Activated T-helper 17 cell treated with anti-CD3 and anti-CD28 coated beads, Interleukin-2, amount 50 U/mL, for 72 hours (primary cell): Measurements from ENCODE around the gene TIMMDC1. TPM values are rescaled to one million over a fixed set of nuclear protein-coding genes. Genes with fewer than 3 reads are reported as not detected.
A peak's percentile ranks its signal among the peaks of the same experiment; 100 is the strongest.
"Not testable (repeated sequence)": the region's sequence is repeated elsewhere in the genome, so short reads cannot be mapped to it uniquely, and the experiment has no call there.

Source experiments
- ATAC-seq: fragments of 150-1000 bp; cut with Tn5 transposase; replicated peaks from 2 replicates; pipeline ENCODE4 v1.10.0; 2021; ENCODE audit warnings: mild to moderate bottlenecking, moderate library complexity
- H3K27ac Mint-ChIP-seq: one replicate; pipeline ENCODE4 v1.8.0; 2022; ENCODE audit warnings: mixed read lengths
- H3K27me3 Mint-ChIP-seq: one replicate; pipeline ENCODE4 v1.8.0; 2022; ENCODE audit warnings: mixed read lengths
- H3K36me3 Mint-ChIP-seq: one replicate; pipeline ENCODE4 v1.8.0; 2022; ENCODE audit warnings: low read depth, mild to moderate bottlenecking, mixed read lengths
- H3K4me1 Mint-ChIP-seq: one replicate; pipeline ENCODE4 v1.8.0; 2022; ENCODE audit warnings: mixed read lengths
- H3K4me3 Mint-ChIP-seq: one replicate; pipeline ENCODE4 v1.8.0; 2022; ENCODE audit warnings: mild to moderate bottlenecking, mixed read lengths
- H3K9me3 Mint-ChIP-seq: one replicate; pipeline ENCODE4 v1.8.0; 2022; ENCODE audit warnings: mixed read lengths
- total RNA-seq, 2 donors: library from RNA; stranded (reverse); gene quantifications; one replicate each; pipeline ENCODE4 v1.2.3, GENCODE V29; 2022

TIMMDC1 gene
- total RNA-seq, 2 donors from 2014 or later: 55.6 to 89.7 TPM

DNA sequence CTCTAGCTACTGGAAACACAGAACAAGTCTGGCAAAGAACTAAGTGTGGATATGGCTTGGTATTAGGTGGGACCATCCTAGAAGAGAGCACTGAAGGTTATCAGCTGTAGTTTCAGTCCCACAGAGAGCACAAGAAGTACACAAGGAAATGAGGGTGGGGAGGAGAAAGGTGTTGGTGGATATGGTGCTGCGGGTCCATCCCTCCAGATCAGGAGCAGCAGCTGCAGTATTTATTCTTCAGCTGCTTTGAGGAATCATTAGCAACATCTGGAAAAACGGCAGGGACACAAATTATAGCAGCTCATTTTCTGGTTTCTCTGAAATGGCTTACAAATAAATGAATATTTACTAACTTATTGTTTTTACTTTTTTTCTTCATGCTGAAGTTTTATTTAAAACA is 32.1 kb downstream of the TIMMDC1 start:
- ATAC-seq: no peak
- peaks cover 78% of the 10 kb centered on the region for H3K36me3 Mint-ChIP-seq
- no peaks in the 10 kb centered on the region for H3K27me3 Mint-ChIP-seq
- no peaks in the 10 kb centered on the region for H3K9me3 Mint-ChIP-seq
- H3K4me1 Mint-ChIP-seq: peaks cover 4% of the 10 kb centered on the region
- peak overlapping the region; percentile 68 for H3K27ac Mint-ChIP-seq
- no peak overlapping the region for H3K4me3 Mint-ChIP-seq

GRCh38 chr3:119531151-119531550 is 32.8 kb downstream of the TIMMDC1 start:
- H3K9me3 Mint-ChIP-seq: no peaks in the 10 kb centered on the region
- no peak for ATAC-seq
- H3K27ac Mint-ChIP-seq: no peak overlapping the region
- H3K4me1 Mint-ChIP-seq: peaks cover 4% of the 10 kb centered on the region
- H3K27me3 Mint-ChIP-seq: no peaks in the 10 kb centered on the region
- H3K4me3 Mint-ChIP-seq: no peak overlapping the region
- H3K36me3 Mint-ChIP-seq: peaks cover 74% of the 10 kb centered on the region

GRCh38 chr3:119534296-119534695 is 35.9 kb downstream of the TIMMDC1 start:
- Mint-ChIP-seq H3K4me3 (no peak overlapping the region), H3K27ac (no peak overlapping the region), H3K4me1 (peaks cover 4% of the 10 kb centered on the region), H3K36me3 (peaks cover 70% of the 10 kb centered on the region), H3K9me3 (no peaks in the 10 kb centered on the region), H3K27me3 (no peaks in the 10 kb centered on the region)
- ATAC-seq: no peak

- no peaks in the 10 kb centered on the region for H3K27me3 Mint-ChIP-seq
- H3K36me3 Mint-ChIP-seq: peaks cover 54% of the 10 kb centered on the region
- no peak overlapping the region for H3K27ac Mint-ChIP-seq
These were observed 38.4 kb downstream of the TIMMDC1 start for GRCh38 chr3:119536757-119537156.

GRCh38 chr3:119538772-119539171 is 40.4 kb downstream of the TIMMDC1 start:
- no peaks in the 10 kb centered on the region for H3K27me3 Mint-ChIP-seq
- no peak for ATAC-seq
- H3K27ac Mint-ChIP-seq: no peak overlapping the region
- peaks cover 8% of the 10 kb centered on the region for H3K4me1 Mint-ChIP-seq
- H3K4me3 Mint-ChIP-seq: no peak overlapping the region
- no peaks in the 10 kb centered on the region for H3K9me3 Mint-ChIP-seq
- peaks cover 48% of the 10 kb centered on the region for H3K36me3 Mint-ChIP-seq

More at GRCh38 chr3:119536757-119537156, 38.4 kb downstream of the TIMMDC1 start:
- Mint-ChIP-seq H3K4me1 (peaks cover 4% of the 10 kb centered on the region), H3K9me3 (no peaks in the 10 kb centered on the region), H3K4me3 (no peak overlapping the region)
- no peak for ATAC-seq

GRCh38 chr3:119541547-119541946 is 43.2 kb downstream of the TIMMDC1 start:
- peak; percentile 39 for ATAC-seq
- H3K9me3 Mint-ChIP-seq: no peaks in the 10 kb centered on the region
- no peaks in the 10 kb centered on the region for H3K27me3 Mint-ChIP-seq
- H3K4me1 Mint-ChIP-seq: peaks cover 8% of the 10 kb centered on the region
- peaks cover 51% of the 10 kb centered on the region for H3K36me3 Mint-ChIP-seq
- H3K27ac Mint-ChIP-seq: peak overlapping the region; percentile 6
- H3K4me3 Mint-ChIP-seq: peak overlapping the region; percentile 12

DNA sequence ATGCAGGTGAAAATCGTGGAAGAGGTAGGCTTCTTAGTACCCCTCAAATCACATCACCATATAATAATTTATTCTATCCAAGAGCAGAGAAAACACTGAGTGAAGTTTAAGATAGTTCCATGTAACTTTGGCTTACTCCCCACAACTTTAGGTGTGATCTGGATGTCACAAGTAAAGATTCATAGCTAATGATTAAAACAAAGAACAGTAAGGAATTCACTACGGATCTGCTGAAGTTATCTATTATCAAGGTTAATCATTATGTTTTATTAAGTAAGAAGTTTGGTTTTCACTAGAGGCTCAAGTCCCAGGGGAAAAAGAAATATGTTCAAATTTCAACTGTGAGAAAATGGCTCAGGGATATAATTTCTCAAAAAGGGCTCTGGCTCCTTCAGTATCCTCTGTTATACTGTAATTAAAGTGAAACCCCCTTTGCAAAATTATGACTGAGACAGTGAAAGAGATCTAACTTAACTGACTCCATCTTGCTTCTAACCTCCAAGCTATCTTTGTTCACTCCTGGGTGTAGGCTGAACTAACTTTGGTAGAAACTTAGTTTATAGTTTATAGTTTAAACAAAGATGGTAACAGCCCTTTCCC is 43.9 kb downstream of the TIMMDC1 start:
- H3K27me3 Mint-ChIP-seq: no peaks in the 10 kb centered on the region
- no peaks in the 10 kb centered on the region for H3K9me3 Mint-ChIP-seq
- peaks cover 45% of the 10 kb centered on the region for H3K36me3 Mint-ChIP-seq
- H3K4me1 Mint-ChIP-seq: peaks cover 8% of the 10 kb centered on the region
- peak overlapping the region; percentile 12 for H3K4me3 Mint-ChIP-seq
- ATAC-seq: no peak
- H3K27ac Mint-ChIP-seq: peak overlapping the region; percentile 6

DNA sequence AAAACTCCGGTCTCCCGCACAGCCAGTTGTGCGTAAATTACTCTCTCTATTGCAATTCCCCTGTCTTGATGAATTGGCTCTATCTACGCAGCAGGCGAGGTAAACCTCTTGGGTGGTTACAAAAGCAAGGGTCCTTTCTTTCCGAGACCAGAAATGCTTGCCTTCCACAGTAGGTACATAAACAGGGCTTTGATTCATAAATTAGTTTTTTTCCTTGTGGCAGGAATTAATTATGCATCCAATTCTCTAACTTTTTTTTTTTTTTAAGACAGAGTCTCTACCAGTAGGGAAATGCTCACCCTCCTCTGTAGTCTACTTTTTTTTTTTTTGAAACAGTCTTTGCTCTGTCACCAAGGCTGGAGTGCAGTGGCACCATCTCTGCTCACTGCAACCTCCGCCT is 44.8 kb downstream of the TIMMDC1 start:
- no peak overlapping the region for H3K27ac Mint-ChIP-seq

DNA sequence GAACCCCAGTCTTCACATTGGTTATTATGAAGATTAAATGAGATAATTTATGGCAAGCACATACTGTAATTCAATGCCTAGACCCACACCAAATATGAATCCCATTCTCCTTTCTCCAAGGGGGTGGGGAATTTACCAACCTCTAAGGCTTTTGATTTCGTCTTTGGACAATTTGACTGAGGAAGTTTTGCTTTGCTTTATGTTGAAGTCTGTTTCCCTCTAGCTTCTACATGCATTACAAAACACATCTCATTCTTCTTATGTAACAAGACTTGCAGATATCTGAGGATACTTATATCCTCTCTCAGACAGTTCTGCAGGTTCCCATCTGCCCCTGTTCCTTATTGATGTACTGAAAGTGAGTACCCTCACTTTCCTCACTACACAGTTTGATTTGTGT is 48.9 kb downstream of the TIMMDC1 start:
- Mint-ChIP-seq H3K9me3 (no peaks in the 10 kb centered on the region), H3K4me3 (no peak overlapping the region), H3K4me1 (peaks cover under 1% of the 10 kb centered on the region), H3K27ac (no peak overlapping the region), H3K36me3 (peaks cover 56% of the 10 kb centered on the region), H3K27me3 (no peaks in the 10 kb centered on the region)
- no peak for ATAC-seq

More for the DNA sequence above, 44.8 kb downstream of the TIMMDC1 start:
- ATAC-seq: no peak
- Mint-ChIP-seq H3K4me1 (peaks cover 8% of the 10 kb centered on the region), H3K36me3 (peaks cover 45% of the 10 kb centered on the region), H3K4me3 (no peak overlapping the region), H3K27me3 (no peaks in the 10 kb centered on the region), H3K9me3 (no peaks in the 10 kb centered on the region)

DNA sequence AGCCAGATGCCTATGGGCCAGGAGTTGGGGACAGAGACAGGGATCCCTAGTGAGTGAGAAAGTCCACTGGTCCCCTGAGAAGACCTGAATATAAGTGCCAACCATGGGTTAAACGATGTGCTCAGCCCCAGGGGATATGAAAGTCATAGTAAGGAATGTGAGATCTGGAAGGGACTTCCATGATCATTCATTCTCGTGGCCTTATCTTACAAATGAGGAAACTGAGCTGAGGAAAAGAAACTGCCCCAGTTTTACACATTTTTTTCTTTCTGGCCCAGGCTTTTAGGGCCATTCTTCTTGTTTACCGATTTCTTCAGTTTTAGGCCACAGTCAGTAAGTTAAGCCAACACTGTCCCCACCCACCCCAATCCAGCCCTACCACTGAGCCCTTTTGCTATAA is 50.0 kb downstream of the TIMMDC1 start:
- Mint-ChIP-seq H3K27ac (no peak overlapping the region), H3K27me3 (no peaks in the 10 kb centered on the region), H3K9me3 (no peaks in the 10 kb centered on the region), H3K4me3 (no peak overlapping the region), H3K4me1 (no peaks in the 10 kb centered on the region), H3K36me3 (peaks cover 52% of the 10 kb centered on the region)
- no peak for ATAC-seq

- no peak for ATAC-seq
- Mint-ChIP-seq H3K36me3 (peaks cover 51% of the 10 kb centered on the region), H3K27ac (no peak overlapping the region)
These were observed 52.0 kb downstream of the TIMMDC1 start for GRCh38 chr3:119550192-119550910.

DNA sequence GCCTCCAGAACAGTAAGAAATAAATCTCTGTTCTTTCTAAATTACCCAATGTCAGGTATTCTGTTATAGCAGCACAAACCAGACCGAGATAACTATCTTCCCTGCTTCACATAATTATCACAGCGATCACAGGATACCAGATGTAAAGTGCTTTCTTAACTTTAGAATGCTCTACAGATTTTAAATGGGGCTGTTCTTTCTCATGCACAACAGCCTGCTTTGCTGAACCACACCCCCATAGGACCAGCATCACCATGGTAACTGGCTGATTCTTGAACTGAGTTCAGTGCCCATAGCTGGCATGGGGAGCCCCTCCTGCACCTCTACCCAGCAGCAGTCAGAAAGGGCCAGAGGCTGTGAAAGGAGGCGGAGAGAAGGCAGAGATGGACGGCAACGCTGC is 53.3 kb downstream of the TIMMDC1 start:
- H3K36me3 Mint-ChIP-seq: peaks cover 55% of the 10 kb centered on the region
- no peak overlapping the region for H3K4me3 Mint-ChIP-seq
- no peak overlapping the region for H3K27ac Mint-ChIP-seq
- H3K9me3 Mint-ChIP-seq: no peaks in the 10 kb centered on the region
- H3K4me1 Mint-ChIP-seq: peaks cover 16% of the 10 kb centered on the region
- no peak for ATAC-seq
- no peaks in the 10 kb centered on the region for H3K27me3 Mint-ChIP-seq

More at GRCh38 chr3:119550192-119550910, 52.0 kb downstream of the TIMMDC1 start:
- H3K27me3 Mint-ChIP-seq: no peaks in the 10 kb centered on the region
- no peak overlapping the region for H3K4me3 Mint-ChIP-seq
- H3K9me3 Mint-ChIP-seq: no peaks in the 10 kb centered on the region
- peaks cover 6% of the 10 kb centered on the region for H3K4me1 Mint-ChIP-seq

DNA sequence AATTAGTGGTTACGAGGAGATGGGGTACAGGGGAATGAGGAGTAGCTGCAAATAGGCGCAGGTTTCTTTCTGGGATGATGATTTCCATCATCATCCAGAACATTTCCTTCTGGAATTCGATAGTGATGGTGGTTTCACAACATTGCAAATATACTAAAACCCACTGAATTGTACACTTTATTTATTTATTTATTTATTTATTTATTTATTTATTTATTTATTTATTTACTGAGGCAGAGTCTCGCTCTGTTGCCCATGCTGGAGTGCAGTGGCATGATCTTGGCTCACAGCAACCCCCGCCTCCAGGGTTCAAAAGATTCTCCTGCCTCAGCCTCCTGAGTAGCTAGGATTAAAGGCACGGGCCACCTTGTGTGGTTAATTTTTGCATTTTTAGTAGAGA is 54.6 kb downstream of the TIMMDC1 start:
- not testable (repeated sequence) for H3K4me3 Mint-ChIP-seq, H3K27ac Mint-ChIP-seq, ATAC-seq, H3K9me3 Mint-ChIP-seq, H3K27me3 Mint-ChIP-seq
- H3K36me3 Mint-ChIP-seq: peaks cover 61% of the 10 kb centered on the region
- H3K4me1 Mint-ChIP-seq: peaks cover 28% of the 10 kb centered on the region

- peaks cover 32% of the 10 kb centered on the region for H3K4me1 Mint-ChIP-seq
- H3K4me3 Mint-ChIP-seq: peak overlapping the region; percentile 88
- H3K9me3 Mint-ChIP-seq: no peaks in the 10 kb centered on the region
These were observed 55.6 kb downstream of the TIMMDC1 start for GRCh38 chr3:119553823-119554415.

DNA sequence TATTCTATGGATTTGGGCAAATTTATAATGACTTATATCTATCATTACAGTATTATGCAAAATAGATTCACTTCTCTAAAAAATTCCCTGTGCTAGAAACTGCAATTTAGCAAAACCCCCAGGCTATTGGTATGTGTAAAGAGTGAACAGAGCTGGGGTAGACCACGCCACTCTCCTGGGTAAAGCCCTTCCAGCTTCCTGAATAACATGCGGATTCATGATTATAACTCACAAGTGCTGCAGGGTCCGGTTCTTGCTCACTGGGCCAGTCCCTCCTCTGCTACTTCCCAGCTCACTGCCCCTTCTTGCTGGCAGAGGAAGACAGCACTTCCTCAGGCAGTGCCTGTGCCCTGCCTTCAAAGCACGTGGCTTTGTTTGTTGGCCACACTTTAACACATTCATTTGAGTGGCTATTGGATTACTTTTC is 57.0 kb downstream of the TIMMDC1 start:
- H3K9me3 Mint-ChIP-seq: no peaks in the 10 kb centered on the region
- H3K27ac Mint-ChIP-seq: peak overlapping the region; percentile 89
- peaks cover 58% of the 10 kb centered on the region for H3K36me3 Mint-ChIP-seq
- peak; percentile 13 for ATAC-seq
- H3K4me1 Mint-ChIP-seq: peaks cover 40% of the 10 kb centered on the region
- no peaks in the 10 kb centered on the region for H3K27me3 Mint-ChIP-seq
- peak overlapping the region; percentile 88 for H3K4me3 Mint-ChIP-seq

More at GRCh38 chr3:119553823-119554415, 55.6 kb downstream of the TIMMDC1 start:
- Mint-ChIP-seq H3K36me3 (peaks cover 65% of the 10 kb centered on the region), H3K27ac (no peak overlapping the region), H3K27me3 (no peaks in the 10 kb centered on the region)
- no peak for ATAC-seq
